ENCODE results near the gene PAX5. TPM values are rescaled to one million over a fixed set of nuclear protein-coding genes. Genes with fewer than 3 reads are reported as not detected.

Gene PAX5
- total and polyA plus RNA-seq, 2 donors, result 0.38 to 1.6 TPM

GRCh38 chr9:36996706-36997086, 37.4 kb downstream of the PAX5 start:
- Histone ChIP-seq H3K9me3 (ENCODE audit: control insufficient read depth in 2 of 2, insufficient read depth in 1 of 2, low read length in 1 of 2) (peaks cover 0 to under 1% of the 10 kb centered on the region in 2 donors), H3K4me1 (ENCODE audit: control insufficient read depth in 2 of 2, insufficient read depth in 2 of 2, low read length in 2 of 2) (peaks cover 0 to 17% of the 10 kb centered on the region in 2 donors), H3K27ac (ENCODE audit: low read depth in 1 of 2, low read length in 1 of 2) (no peak overlapping the region), H3K4me3 (ENCODE audit: low read length in 2 of 2) (no peak overlapping the region), H3K36me3 (ENCODE audit: control insufficient read depth in 2 of 2, insufficient read depth in 2 of 2, low read length in 1 of 2) (no peaks in the 10 kb centered on the region), H3K27me3 (ENCODE audit: control insufficient read depth in 2 of 2, insufficient read depth in 1 of 2, low read length in 1 of 2) (peaks cover 8 to 44% of the 10 kb centered on the region in 2 donors)
- no peak for DNase-seq (ENCODE audit: low read depth in 6 of 9, low spot score in 9 of 9)
- WGBS, result 80% methylated on average over 5 of the region's 5 CpGs

GRCh38 chr9:36995927-36996705, 38.0 kb downstream of the PAX5 start:
- Histone ChIP-seq H3K4me3 (ENCODE audit: low read length in 2 of 2) (no peak overlapping the region), H3K27ac (ENCODE audit: low read depth in 1 of 2, low read length in 1 of 2) (no peak overlapping the region), H3K27me3 (ENCODE audit: control insufficient read depth in 2 of 2, insufficient read depth in 1 of 2, low read length in 1 of 2) (peaks cover 2 to 41% of the 10 kb centered on the region in 2 donors), H3K4me1 (ENCODE audit: control insufficient read depth in 2 of 2, insufficient read depth in 2 of 2, low read length in 2 of 2) (peaks cover 0 to 17% of the 10 kb centered on the region in 2 donors), H3K36me3 (ENCODE audit: control insufficient read depth in 2 of 2, insufficient read depth in 2 of 2, low read length in 1 of 2) (no peaks in the 10 kb centered on the region), H3K9me3 (ENCODE audit: control insufficient read depth in 2 of 2, insufficient read depth in 1 of 2, low read length in 1 of 2) (peaks cover 3 to 6% of the 10 kb centered on the region in 2 donors)
- DNase-seq (ENCODE audit: low read depth in 6 of 9, low spot score in 9 of 9), result peak in 6 of 9 donors; percentile 17 to 65 (median 34)
- 32% methylated on average over 16 of the region's 16 CpGs for WGBS

- Histone ChIP-seq H3K9me3 (ENCODE audit: control insufficient read depth in 2 of 2, insufficient read depth in 1 of 2, low read length in 1 of 2) (peaks cover 3 to 6% of the 10 kb centered on the region in 2 donors), H3K4me1 (ENCODE audit: control insufficient read depth in 2 of 2, insufficient read depth in 2 of 2, low read length in 2 of 2) (peaks cover 0 to 17% of the 10 kb centered on the region in 2 donors), H3K4me3 (ENCODE audit: low read length in 2 of 2) (no peak overlapping the region), H3K36me3 (ENCODE audit: control insufficient read depth in 2 of 2, insufficient read depth in 2 of 2, low read length in 1 of 2) (no peaks in the 10 kb centered on the region), H3K27me3 (ENCODE audit: control insufficient read depth in 2 of 2, insufficient read depth in 1 of 2, low read length in 1 of 2) (peaks cover 0 to 37% of the 10 kb centered on the region in 2 donors), H3K27ac (ENCODE audit: low read depth in 1 of 2, low read length in 1 of 2) (no peak overlapping the region)
- WGBS, result 65% methylated on average over 19 of the region's 19 CpGs
- peak in 2 of 9 donors; percentile 21 to 35 for DNase-seq (ENCODE audit: low read depth in 6 of 9, low spot score in 9 of 9)
These were observed 39.9 kb downstream of the PAX5 start for GRCh38 chr9:36993933-36994764.

- no peak for DNase-seq (ENCODE audit: low read depth in 6 of 9, low spot score in 9 of 9)
- Histone ChIP-seq H3K4me3 (ENCODE audit: low read length in 2 of 2) (no peak overlapping the region), H3K27me3 (ENCODE audit: control insufficient read depth in 2 of 2, insufficient read depth in 1 of 2, low read length in 1 of 2) (peaks cover 3 to 48% of the 10 kb centered on the region in 2 donors), H3K4me1 (ENCODE audit: control insufficient read depth in 2 of 2, insufficient read depth in 2 of 2, low read length in 2 of 2) (peaks cover 0 to 20% of the 10 kb centered on the region in 2 donors), H3K27ac (ENCODE audit: low read depth in 1 of 2, low read length in 1 of 2) (no peak overlapping the region), H3K36me3 (ENCODE audit: control insufficient read depth in 2 of 2, insufficient read depth in 2 of 2, low read length in 1 of 2) (no peaks in the 10 kb centered on the region), H3K9me3 (ENCODE audit: control insufficient read depth in 2 of 2, insufficient read depth in 1 of 2, low read length in 1 of 2) (peaks cover 3 to 6% of the 10 kb centered on the region in 2 donors)
- WGBS, result 71% methylated on average over 7 of the region's 7 CpGs
These were observed 41.4 kb downstream of the PAX5 start for GRCh38 chr9:36992501-36993316.

- Histone ChIP-seq H3K27me3 (ENCODE audit: control insufficient read depth in 2 of 2, insufficient read depth in 1 of 2, low read length in 1 of 2) (peaks cover 14 to 56% of the 10 kb centered on the region in 2 donors), H3K36me3 (ENCODE audit: control insufficient read depth in 2 of 2, insufficient read depth in 2 of 2, low read length in 1 of 2) (no peaks in the 10 kb centered on the region), H3K9me3 (ENCODE audit: control insufficient read depth in 2 of 2, insufficient read depth in 1 of 2, low read length in 1 of 2) (peaks cover 3 to 6% of the 10 kb centered on the region in 2 donors), H3K4me3 (ENCODE audit: low read length in 2 of 2) (no peak overlapping the region), H3K4me1 (ENCODE audit: control insufficient read depth in 2 of 2, insufficient read depth in 2 of 2, low read length in 2 of 2) (peaks cover 0 to 23% of the 10 kb centered on the region in 2 donors), H3K27ac (ENCODE audit: low read depth in 1 of 2, low read length in 1 of 2) (no peak overlapping the region)
- 39% methylated on average over 6 of the region's 6 CpGs for WGBS
- DNase-seq (ENCODE audit: low read depth in 6 of 9, low spot score in 9 of 9), result no peak
These were observed 42.4 kb downstream of the PAX5 start for GRCh38 chr9:36991516-36992134.

GRCh38 chr9:36988848-36989247, 45.2 kb downstream of the PAX5 start:
- WGBS, result 30% methylated on average over 6 of the region's 6 CpGs
- H3K4me1 ChIP-seq (ENCODE audit: control insufficient read depth in 2 of 2, insufficient read depth in 2 of 2, low read length in 2 of 2), result peaks cover 0 to 10% of the 10 kb centered on the region in 2 donors
- peaks cover 37 to 68% of the 10 kb centered on the region in 2 donors for H3K27me3 ChIP-seq (ENCODE audit: control insufficient read depth in 2 of 2, insufficient read depth in 1 of 2, low read length in 1 of 2)
- no peak overlapping the region for H3K27ac ChIP-seq (ENCODE audit: low read depth in 1 of 2, low read length in 1 of 2)
- no peak overlapping the region for H3K4me3 ChIP-seq (ENCODE audit: low read length in 2 of 2)
- DNase-seq (ENCODE audit: low read depth in 6 of 9, low spot score in 9 of 9), result peak in 1 of 9 donors; percentile 45
- H3K36me3 ChIP-seq (ENCODE audit: control insufficient read depth in 2 of 2, insufficient read depth in 2 of 2, low read length in 1 of 2), result no peaks in the 10 kb centered on the region
- peaks cover 3 to 6% of the 10 kb centered on the region in 2 donors for H3K9me3 ChIP-seq (ENCODE audit: control insufficient read depth in 2 of 2, insufficient read depth in 1 of 2, low read length in 1 of 2)

- Histone ChIP-seq H3K4me3 (ENCODE audit: low read length in 2 of 2) (no peak overlapping the region), H3K27ac (ENCODE audit: low read depth in 1 of 2, low read length in 1 of 2) (no peak overlapping the region), H3K9me3 (ENCODE audit: control insufficient read depth in 2 of 2, insufficient read depth in 1 of 2, low read length in 1 of 2) (peaks cover 3 to 6% of the 10 kb centered on the region in 2 donors), H3K27me3 (ENCODE audit: control insufficient read depth in 2 of 2, insufficient read depth in 1 of 2, low read length in 1 of 2) (peaks cover 40 to 69% of the 10 kb centered on the region in 2 donors), H3K36me3 (ENCODE audit: control insufficient read depth in 2 of 2, insufficient read depth in 2 of 2, low read length in 1 of 2) (no peaks in the 10 kb centered on the region), H3K4me1 (ENCODE audit: control insufficient read depth in 2 of 2, insufficient read depth in 2 of 2, low read length in 2 of 2) (peaks cover 0 to 6% of the 10 kb centered on the region in 2 donors)
- 15% methylated on average over 14 of the region's 14 CpGs for WGBS
- no peak for DNase-seq (ENCODE audit: low read depth in 6 of 9, low spot score in 9 of 9)
These were observed 46.2 kb downstream of the PAX5 start for GRCh38 chr9:36987891-36988290.

- H3K4me3 ChIP-seq (ENCODE audit: low read length in 2 of 2), result no peak overlapping the region
- peaks cover 42 to 71% of the 10 kb centered on the region in 2 donors for H3K27me3 ChIP-seq (ENCODE audit: control insufficient read depth in 2 of 2, insufficient read depth in 1 of 2, low read length in 1 of 2)
These were observed 46.7 kb downstream of the PAX5 start for GRCh38 chr9:36987409-36987808.

More at GRCh38 chr9:36987409-36987808, 46.7 kb downstream of the PAX5 start:
- H3K4me1 ChIP-seq (ENCODE audit: control insufficient read depth in 2 of 2, insufficient read depth in 2 of 2, low read length in 2 of 2), result peaks cover 0 to 6% of the 10 kb centered on the region in 2 donors
- H3K27ac ChIP-seq (ENCODE audit: low read depth in 1 of 2, low read length in 1 of 2), result no peak overlapping the region
- peaks cover 3 to 6% of the 10 kb centered on the region in 2 donors for H3K9me3 ChIP-seq (ENCODE audit: control insufficient read depth in 2 of 2, insufficient read depth in 1 of 2, low read length in 1 of 2)
- no peaks in the 10 kb centered on the region for H3K36me3 ChIP-seq (ENCODE audit: control insufficient read depth in 2 of 2, insufficient read depth in 2 of 2, low read length in 1 of 2)
- 42% methylated on average over 10 of the region's 10 CpGs for WGBS
- DNase-seq (ENCODE audit: low read depth in 6 of 9, low spot score in 9 of 9), result no peak
